LHCN-M2 (cell line): ENCODE results near the gene PDXK. TPM values are rescaled to one million over a fixed set of nuclear protein-coding genes. Genes with fewer than 3 reads are reported as not detected.

ENCODE experiments used
- DNase-seq: peaks from one replicate; pipeline ENCODE4 v3.0.0-alpha.2; 2012; ENCODE audit warnings: low read depth
- total RNA-seq: library from RNA; depleted of rRNA; stranded (reverse); fragments of >200 nt; gene quantifications from 2 replicates; pipeline ENCODE4 v1.2.3, GENCODE V29; 2014

PDXK gene
- total RNA-seq, 1 experiment from 2014 or later = 59.9 TPM

- no peak for DNase-seq
Measured at GRCh38 chr21:43741423-43742096, 22.6 kb downstream of the PDXK start.

GRCh38 chr21:43743947-43744346 is 25.0 kb downstream of the PDXK start:
- DNase-seq = no peak

- no peak for DNase-seq
Measured at GRCh38 chr21:43744725-43745124, 25.8 kb downstream of the PDXK start.

GRCh38 chr21:43745772-43746517 is 27.0 kb downstream of the PDXK start:
- DNase-seq = no peak

- no peak for DNase-seq
Measured at GRCh38 chr21:43748622-43749021, 29.7 kb downstream of the PDXK start.

GRCh38 chr21:43749651-43750262 is 30.8 kb downstream of the PDXK start:
- no peak for DNase-seq

- DNase-seq = no peak
Measured at GRCh38 chr21:43750339-43751033, 31.6 kb downstream of the PDXK start.

- DNase-seq = no peak
Measured at GRCh38 chr21:43751955-43752591, 33.1 kb downstream of the PDXK start.

GRCh38 chr21:43752758-43753438 is 34.0 kb downstream of the PDXK start:
- no peak for DNase-seq

GRCh38 chr21:43753439-43753799 is 34.5 kb downstream of the PDXK start:
- no peak for DNase-seq

GRCh38 chr21:43754948-43755781 is 36.2 kb downstream of the PDXK start:
- DNase-seq = no peak

GRCh38 chr21:43755820-43756594 is 37.1 kb downstream of the PDXK start:
- DNase-seq = no peak

GRCh38 chr21:43757601-43758000 is 38.7 kb downstream of the PDXK start:
- no peak for DNase-seq

GRCh38 chr21:43758111-43758641 is 39.2 kb downstream of the PDXK start:
- peak; percentile 70 for DNase-seq

- DNase-seq = no peak
Measured at GRCh38 chr21:43758811-43759210, 39.9 kb downstream of the PDXK start.

- DNase-seq = no peak
Measured at GRCh38 chr21:43759651-43760050, 40.7 kb downstream of the PDXK start.

GRCh38 chr21:43760391-43760958 is 41.5 kb downstream of the PDXK start:
- no peak for DNase-seq

- no peak for DNase-seq
Measured at GRCh38 chr21:43761886-43762285, 43.0 kb downstream of the PDXK start.
